Prostate gland (tissue), 2 donors: Measurements from ENCODE around the gene RNF144A.

Source experiments
- CTCF ChIP-seq, 4 experiments: fragments of 200-600 bp in 2 of 4; fragments of 450-650 bp in 2 of 4; sonication (generic) in 2 of 4; IDR thresholded peaks; 1 replicate in 3 of 4; 2 replicates in 1 of 4; pipeline ENCODE4 v1.5.1; 2016 to 2019; ENCODE audit warnings: antibody characterized with exemption in 4 of 4, mild to moderate bottlenecking in 2 of 4, moderate library complexity in 2 of 4
- POLR2A ChIP-seq: fragments of 450-650 bp; IDR thresholded peaks from one replicate; pipeline ENCODE4 v1.6.1; 2016; ENCODE audit warnings: antibody characterized with exemption, mild to moderate bottlenecking
- POLR2AphosphoS5 ChIP-seq: sonication (generic); formaldehyde crosslinking; IDR thresholded peaks from one replicate; pipeline ENCODE4 v1.6.1; 2017; ENCODE audit warnings: antibody characterized with exemption

- no peak for TF ChIP-seq POLR2A
- TF ChIP-seq CTCF (IDR thresholded peaks at IDR 0.05) = no peak
- peak; percentile 8 for TF ChIP-seq POLR2AphosphoS5
These were observed 140.7 kb downstream of the RNF144A start for GRCh38 chr2:7057865-7058400.
